Measurements from ENCODE around the gene CDIPT.

Gene CDIPT

GRCh38 chr16:29811896-29812665, 50.9 kb downstream of the CDIPT start, which contains the start of gene PRRT2:
Gene PRRT2, plus strand, starts transcription at chr16:29812193. Its CDS starts 862 bp downstream, at chr16:29813055.
- H3K4me2 ChIP-seq: peak within 1 kb of the TSS; percentile 83
- H3K4me1 ChIP-seq (ENCODE audit: low read depth, poor library complexity, severe bottlenecking): peaks cover 48% of the 10 kb centered on the region
- peak within 1 kb of the TSS; percentile 33; the same call in 1 of the 2 replicates for H3K9ac ChIP-seq
- H3K36me3 ChIP-seq (ENCODE audit: insufficient read depth): peaks cover 6% of the 10 kb centered on the region; the same call in 1 of the 2 replicates
- no peaks in the 10 kb centered on the region for H3K27me3 ChIP-seq (ENCODE audit: insufficient read depth, low read depth)
- TF ChIP-seq CTCF (conservative IDR thresholded peaks at IDR 0.05; ENCODE audit: low read depth, low read length): no peak
- H3K4me3 ChIP-seq (IDR thresholded peaks at IDR 0.05; ENCODE audit: insufficient read depth, low read depth, low read length): no peak within 1 kb of the TSS
- H3K79me2 ChIP-seq (ENCODE audit: insufficient read depth, low read depth): peaks cover 36% of the 10 kb centered on the region
- H2AFZ ChIP-seq (ENCODE audit: low read depth): peak within 1 kb of the TSS; percentile 47; the same call in 1 of the 2 replicates
- peak within 1 kb of the TSS; percentile 50 for H3K27ac ChIP-seq
- no peaks in the 10 kb centered on the region for H4K20me1 ChIP-seq (ENCODE audit: insufficient read depth)

- H3K4me1 ChIP-seq (ENCODE audit: low read depth, poor library complexity, severe bottlenecking): peaks cover 48% of the 10 kb centered on the region
- H3K4me3 ChIP-seq (IDR thresholded peaks at IDR 0.05; ENCODE audit: insufficient read depth, low read depth, low read length): no peak overlapping the region
- TF ChIP-seq CTCF (conservative IDR thresholded peaks at IDR 0.05; ENCODE audit: low read depth, low read length): no peak
- peak overlapping the region; percentile 50 for H3K27ac ChIP-seq
- H4K20me1 ChIP-seq (ENCODE audit: insufficient read depth): no peaks in the 10 kb centered on the region
- H2AFZ ChIP-seq (ENCODE audit: low read depth): peak overlapping the region; percentile 47; the same call in 1 of the 2 replicates
- H3K36me3 ChIP-seq (ENCODE audit: insufficient read depth): peaks cover 6% of the 10 kb centered on the region; the same call in 1 of the 2 replicates
- peaks cover 33% of the 10 kb centered on the region for H3K79me2 ChIP-seq (ENCODE audit: insufficient read depth, low read depth)
- H3K4me2 ChIP-seq: peak overlapping the region; percentile 83
- peak overlapping the region; percentile 33; the same call in 1 of the 2 replicates for H3K9ac ChIP-seq
- no peaks in the 10 kb centered on the region for H3K27me3 ChIP-seq (ENCODE audit: insufficient read depth, low read depth)
Measured at GRCh38 chr16:29811170-29811895, 51.7 kb downstream of the CDIPT start.

- Histone ChIP-seq H3K27me3 (ENCODE audit: insufficient read depth, low read depth) (no peaks in the 10 kb centered on the region), H3K27ac (peak overlapping the region; percentile 50; the same call in 1 of the 2 replicates), H3K4me1 (ENCODE audit: low read depth, poor library complexity, severe bottlenecking) (peaks cover 48% of the 10 kb centered on the region), H3K79me2 (ENCODE audit: insufficient read depth, low read depth) (peaks cover 33% of the 10 kb centered on the region), H3K9ac (peak overlapping the region; percentile 33; the same call in 1 of the 2 replicates), H3K4me3 (IDR thresholded peaks at IDR 0.05; ENCODE audit: insufficient read depth, low read depth, low read length) (no peak overlapping the region), H3K4me2 (peak overlapping the region; percentile 83), H2AFZ (ENCODE audit: low read depth) (no peak overlapping the region), H4K20me1 (ENCODE audit: insufficient read depth) (no peaks in the 10 kb centered on the region), H3K36me3 (ENCODE audit: insufficient read depth) (peaks cover 6% of the 10 kb centered on the region; the same call in 1 of the 2 replicates)
- no peak for TF ChIP-seq CTCF (conservative IDR thresholded peaks at IDR 0.05; ENCODE audit: low read depth, low read length)
Measured at GRCh38 chr16:29810699-29811169, 52.3 kb downstream of the CDIPT start.

- Histone ChIP-seq H3K4me3 (IDR thresholded peaks at IDR 0.05; ENCODE audit: insufficient read depth, low read depth, low read length) (no peak overlapping the region), H3K9ac (0 out of 2 replicates have a peak overlapping the region, but pooled peaks have one; percentile 33), H3K27ac (peak overlapping the region; percentile 50; the same call in 1 of the 2 replicates), H3K27me3 (ENCODE audit: insufficient read depth, low read depth) (no peaks in the 10 kb centered on the region), H3K4me2 (peak overlapping the region; percentile 83), H4K20me1 (ENCODE audit: insufficient read depth) (no peaks in the 10 kb centered on the region), H3K79me2 (ENCODE audit: insufficient read depth, low read depth) (peaks cover 33% of the 10 kb centered on the region), H2AFZ (ENCODE audit: low read depth) (no peak overlapping the region), H3K4me1 (ENCODE audit: low read depth, poor library complexity, severe bottlenecking) (peaks cover 44% of the 10 kb centered on the region), H3K36me3 (ENCODE audit: insufficient read depth) (peaks cover 6% of the 10 kb centered on the region; the same call in 1 of the 2 replicates)
- TF ChIP-seq CTCF (conservative IDR thresholded peaks at IDR 0.05; ENCODE audit: low read depth, low read length): no peak
Measured at GRCh38 chr16:29809850-29810698, 53.0 kb downstream of the CDIPT start.
